Gastroesophageal sphincter (tissue), 3 donors: ENCODE measurements around the gene THAP4.

Experiments
- CTCF ChIP-seq, 4 experiments: fragments of 200-600 bp in 2 of 4; fragments of 450-650 bp in 2 of 4; sonication (generic) in 1 of 4; IDR thresholded peaks; one replicate each; pipeline ENCODE4 v1.5.1; 2017 to 2019; ENCODE audit warnings: antibody characterized with exemption in 4 of 4, mild to moderate bottlenecking in 2 of 4, moderate library complexity in 2 of 4
- EP300 ChIP-seq: sonication (generic); formaldehyde crosslinking; IDR thresholded peaks from one replicate; pipeline ENCODE4 v1.6.1; 2017; ENCODE audit warnings: antibody characterized with exemption, mild to moderate bottlenecking
- POLR2A ChIP-seq, 2 donors: fragments of 450-650 bp; IDR thresholded peaks; one replicate each; pipeline ENCODE4 v1.6.1; 2017; ENCODE audit warnings: antibody characterized with exemption in 2 of 2, mild to moderate bottlenecking in 2 of 2, moderate library complexity in 1 of 2
- POLR2AphosphoS5 ChIP-seq: sonication (generic); formaldehyde crosslinking; IDR thresholded peaks from one replicate; pipeline ENCODE4 v1.6.1; 2017; ENCODE audit warnings: antibody characterized with exemption

DNA sequence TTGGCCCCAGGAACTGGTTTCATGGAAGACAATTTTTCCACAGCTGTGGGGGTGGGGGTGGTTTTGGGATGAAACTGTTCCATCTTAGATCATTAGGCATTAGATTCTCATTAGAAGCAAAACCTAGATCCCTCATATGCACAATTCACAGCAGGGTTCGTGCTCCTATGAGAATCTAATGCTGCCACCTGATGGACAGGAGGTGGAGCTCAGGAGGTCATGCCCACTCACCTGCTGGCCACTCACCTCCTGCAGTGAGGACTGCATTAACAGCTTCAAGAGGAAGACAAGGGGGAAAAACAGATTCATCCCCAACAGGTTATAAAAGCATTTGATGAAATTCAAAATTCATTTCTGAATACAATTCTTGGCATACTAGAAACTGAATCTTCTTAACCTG lies 38.5 kb downstream of the THAP4 start:
- TF ChIP-seq CTCF (IDR thresholded peaks at IDR 0.05) (peak in 3 of 4 experiments; percentile 24 to 31 (median 24)), POLR2AphosphoS5 (no peak), POLR2A (IDR thresholded peaks at IDR 0.05) (no peak), EP300 (no peak)
